Esophagus (tissue), 2 donors: ENCODE measurements around the gene SOX8. TPM values are rescaled to one million over a fixed set of nuclear protein-coding genes. Genes with fewer than 3 reads are reported as not detected.
"Not testable (repeated sequence)": the region's sequence is repeated elsewhere in the genome, so short reads cannot be mapped to it uniquely, and the experiment has no call there.

Experiments
- H3K27ac ChIP-seq, 2 donors: one replicate each; pipeline ENCODE4 v1.5.1; 2013; ENCODE audit warnings: low read depth in 2 of 2, mild to moderate bottlenecking in 2 of 2, inconsistent platforms in 1 of 2, low read length in 1 of 2, moderate library complexity in 1 of 2
- H3K27me3 ChIP-seq, 2 donors: one replicate each; pipeline ENCODE4 v1.6.1; 2013; ENCODE audit warnings: low read length in 2 of 2, control low read depth in 1 of 2, mild to moderate bottlenecking in 1 of 2; ENCODE audit not compliant: insufficient read depth in 2 of 2, control insufficient read depth in 1 of 2
- H3K36me3 ChIP-seq, 2 donors: one replicate each; pipeline ENCODE4 v1.6.1; 2013; ENCODE audit warnings: low read length in 1 of 2; ENCODE audit not compliant: control insufficient read depth in 2 of 2, insufficient read depth in 2 of 2
- H3K4me1 ChIP-seq, 2 donors: one replicate each; pipeline ENCODE4 v1.6.1; 2013; ENCODE audit warnings: low read length in 1 of 2; ENCODE audit not compliant: control insufficient read depth in 2 of 2, insufficient read depth in 2 of 2
- H3K4me3 ChIP-seq, 2 donors: one replicate each; pipeline ENCODE4 v1.5.1; 2013; ENCODE audit warnings: low read length in 2 of 2, mild to moderate bottlenecking in 2 of 2, low read depth in 1 of 2, moderate library complexity in 1 of 2
- H3K9me3 ChIP-seq, 2 donors: one replicate each; pipeline ENCODE4 v1.6.1; 2013; ENCODE audit warnings: mild to moderate bottlenecking in 2 of 2, low read depth in 1 of 2, low read length in 1 of 2, moderate library complexity in 1 of 2; ENCODE audit not compliant: control insufficient read depth in 2 of 2, insufficient read depth in 1 of 2
- WGBS, 2 donors: extraction: QIAGEN DNeasy Blood & Tissue Kit; methylation state at CpG; one replicate each; pipeline ENCODE4 v1.1.7; 2013; 5-methylcytosine and 5-hydroxymethylcytosine counted together
- polyA plus RNA-seq, 2 donors: library from polyadenylated mRNA; stranded (reverse); fragments of 200-250 nt; gene quantifications; one replicate each; pipeline ENCODE4 v1.2.3, GENCODE V29; 2013
- donor health status: healthy with polysubstance abuse.
- donor health status: Bipolar disorder and iron deficiency.

SOX8 gene
- polyA plus RNA-seq, 2 donors = 0.18 to 0.25 TPM

- Histone ChIP-seq H3K9me3 (peaks cover 0 to 4% of the 10 kb centered on the region in 2 donors), H3K27ac (no peak overlapping the region), H3K4me3 (no peak overlapping the region), H3K4me1 (no peaks in the 10 kb centered on the region), H3K27me3 (no peaks in the 10 kb centered on the region), H3K36me3 (peaks cover 0 to 10% of the 10 kb centered on the region in 2 donors)
- 92 to 96% methylated on average over 17 of the region's 17 CpGs for WGBS, 2 donors
Observed at GRCh38 chr16:939941-940340, 41.6 kb upstream of the SOX8 start.

- Histone ChIP-seq H3K27ac (no peak overlapping the region), H3K27me3 (no peaks in the 10 kb centered on the region), H3K36me3 (peaks cover 0 to 13% of the 10 kb centered on the region in 2 donors), H3K4me3 (no peak overlapping the region), H3K9me3 (peaks cover 0 to 4% of the 10 kb centered on the region in 2 donors), H3K4me1 (no peaks in the 10 kb centered on the region)
- 89 to 96% methylated on average over 4 of the region's 4 CpGs for whole genome bisulfite sequencing, 2 donors
Observed at GRCh38 chr16:942436-943060, 39.0 kb upstream of the SOX8 start.

- Histone ChIP-seq H3K27ac (no peak overlapping the region), H3K4me3 (no peak overlapping the region), H3K9me3 (peaks cover 0 to 4% of the 10 kb centered on the region in 2 donors), H3K27me3 (no peaks in the 10 kb centered on the region), H3K4me1 (no peaks in the 10 kb centered on the region), H3K36me3 (peaks cover 0 to 13% of the 10 kb centered on the region in 2 donors)
- WGBS, 2 donors = 96 to 99% methylated on average over 5 of the region's 5 CpGs
Observed at GRCh38 chr16:943971-944370, 37.6 kb upstream of the SOX8 start.

- Histone ChIP-seq H3K4me3 (no peak overlapping the region), H3K9me3 (peaks cover 0 to 4% of the 10 kb centered on the region in 2 donors), H3K27ac (no peak overlapping the region), H3K27me3 (no peaks in the 10 kb centered on the region), H3K4me1 (no peaks in the 10 kb centered on the region), H3K36me3 (peaks cover 0 to 8% of the 10 kb centered on the region in 2 donors)
- 74 to 92% methylated on average over 10 of the region's 10 CpGs for WGBS, 2 donors
Observed at GRCh38 chr16:945271-946047, 36.1 kb upstream of the SOX8 start.

DNA sequence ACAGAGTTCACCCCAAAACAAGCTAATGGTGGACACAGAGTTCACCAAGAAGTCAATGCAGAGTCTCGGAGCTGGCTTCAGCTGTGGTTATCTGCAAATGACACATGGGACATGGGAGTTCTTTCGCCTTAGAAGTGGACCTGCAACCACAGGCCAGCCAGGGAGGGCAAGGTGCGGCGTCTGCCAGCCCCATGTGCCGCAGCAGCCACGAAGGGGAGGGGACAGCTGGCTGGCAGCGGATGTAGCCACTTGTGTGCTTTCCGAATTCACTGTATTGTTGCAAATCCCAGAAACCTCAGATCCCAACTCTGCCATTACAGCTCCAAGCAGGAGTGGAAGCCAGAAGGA is 35.5 kb upstream of the SOX8 start:
- Histone ChIP-seq H3K27ac (no peak overlapping the region), H3K9me3 (peaks cover 0 to 4% of the 10 kb centered on the region in 2 donors), H3K27me3 (no peaks in the 10 kb centered on the region), H3K36me3 (peaks cover 0 to 8% of the 10 kb centered on the region in 2 donors), H3K4me1 (no peaks in the 10 kb centered on the region), H3K4me3 (no peak overlapping the region)
- WGBS, 2 donors = 94% methylated on average over 8 of the region's 8 CpGs

- H3K4me3 ChIP-seq = no peak overlapping the region
- H3K9me3 ChIP-seq = peaks cover 0 to 6% of the 10 kb centered on the region in 2 donors
- no peaks in the 10 kb centered on the region for H3K27me3 ChIP-seq
- H3K36me3 ChIP-seq = peaks cover 4 to 18% of the 10 kb centered on the region in 2 donors
- WGBS, 2 donors = 81 to 85% methylated on average over 21 of the region's 21 CpGs
- H3K27ac ChIP-seq = no peak overlapping the region
- peaks cover 0 to 1% of the 10 kb centered on the region in 2 donors for H3K4me1 ChIP-seq
Observed at GRCh38 chr16:947255-947921, 34.2 kb upstream of the SOX8 start.

GRCh38 chr16:947922-948303 is 33.7 kb upstream of the SOX8 start:
- not testable (repeated sequence) for H3K4me1 ChIP-seq, H3K27me3 ChIP-seq, H3K27ac ChIP-seq, H3K9me3 ChIP-seq, H3K4me3 ChIP-seq
- peaks cover 6 to 18% of the 10 kb centered on the region in 2 donors for H3K36me3 ChIP-seq
- WGBS, 2 donors = 80 to 85% methylated on average over 17 of the region's 17 CpGs

DNA sequence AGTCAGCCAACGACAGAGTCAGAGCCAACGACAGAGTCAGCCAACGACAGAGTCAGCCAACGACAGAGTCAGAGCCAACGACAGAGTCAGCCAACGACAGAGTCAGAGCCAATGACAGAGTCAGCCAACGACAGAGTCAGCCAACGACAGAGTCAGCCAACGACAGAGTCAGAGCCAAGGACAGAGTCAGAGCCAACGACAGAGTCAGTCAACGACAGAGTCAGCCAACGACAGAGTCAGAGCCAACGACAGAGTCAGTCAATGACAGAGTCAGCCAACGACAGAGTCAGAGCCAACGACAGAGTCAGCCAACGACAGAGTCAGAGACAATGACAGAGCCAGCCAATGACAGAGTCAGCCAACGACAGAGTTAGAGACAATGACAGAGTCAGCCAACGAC is 32.8 kb upstream of the SOX8 start:
- H3K9me3 ChIP-seq, H3K4me1 ChIP-seq, H3K4me3 ChIP-seq, H3K27ac ChIP-seq, H3K27me3 ChIP-seq: not testable (repeated sequence)
- H3K36me3 ChIP-seq = peaks cover 6 to 18% of the 10 kb centered on the region in 2 donors
- WGBS, 2 donors = 71 to 78% methylated on average over 16 to 18 of the region's 18 CpGs

GRCh38 chr16:950733-951573 is 30.6 kb upstream of the SOX8 start:
- not testable (repeated sequence) for H3K4me3 ChIP-seq
- H3K36me3 ChIP-seq = peaks cover 9 to 18% of the 10 kb centered on the region in 2 donors
- 65 to 76% methylated on average over 26 to 27 of the region's 27 CpGs for WGBS, 2 donors

More at GRCh38 chr16:950733-951573, 30.6 kb upstream of the SOX8 start:
- H3K27ac ChIP-seq, H3K27me3 ChIP-seq, H3K9me3 ChIP-seq, H3K4me1 ChIP-seq: not testable (repeated sequence)
